OCI-LY7 (cell line): Measurements from ENCODE around the gene ZBTB20. TPM values are rescaled to one million over a fixed set of nuclear protein-coding genes. Genes with fewer than 3 reads are reported as not detected.

Experiments
- BruUV-seq: library from RNA; stranded (reverse); fragments of 400-500 nt; replicated peaks from 2 replicates; lab custom pipeline; 2021; lab: Mats Ljungman, UMichigan
- CTCF ChIA-PET: fragments of 300-600 bp; sonication (Branson Sonifier 250); formaldehyde crosslinking; loops from one replicate; lab custom pipeline; 2022; ENCODE audit warnings: antibody characterized with exemption; ENCODE audit not compliant: unreplicated experiment; lab: Charles Lee
- POLR2A ChIA-PET: fragments of 300-600 bp; sonication (Branson Sonifier 250); formaldehyde crosslinking; loops from one replicate; lab custom pipeline; 2022; ENCODE audit warnings: antibody characterized with exemption; lab: Charles Lee
- DNase-seq: peaks from one replicate; pipeline ENCODE4 v3.0.0-alpha.2; 2015; ENCODE audit warnings: low spot score
- H2AFZ ChIP-seq: fragments of 200-600 bp; sonication (generic), shearing (Covaris generic); 2 replicates; pipeline ENCODE4 v1.6.1; 2014; ENCODE audit warnings: mild to moderate bottlenecking, antibody characterized with exemption, low read length, moderate library complexity
- H3K27ac ChIP-seq: fragments of 200-600 bp; sonication (generic); 2 replicates; pipeline ENCODE4 v1.5.1; 2014; ENCODE audit warnings: mixed run types, low read depth, mild to moderate bottlenecking, moderate library complexity, low read length, inconsistent platforms; ENCODE audit not compliant: poor library complexity, severe bottlenecking
- H3K36me3 ChIP-seq: fragments of 200-600 bp; sonication (generic); 2 replicates; pipeline ENCODE4 v1.6.1; 2014; ENCODE audit warnings: mild to moderate bottlenecking, antibody characterized with exemption, low read length, moderate library complexity, mixed read lengths; ENCODE audit not compliant: insufficient read depth
- H3K4me1 ChIP-seq: fragments of 200-600 bp; sonication (generic); 2 replicates; pipeline ENCODE4 v1.5.1; 2014; ENCODE audit warnings: mild to moderate bottlenecking, low read length; ENCODE audit not compliant: insufficient read depth, poor library complexity, severe bottlenecking
- H3K4me2 ChIP-seq: fragments of 200-600 bp; sonication (generic); 2 replicates; pipeline ENCODE4 v1.6.1; 2014; ENCODE audit warnings: mild to moderate bottlenecking, low read length
- H3K4me3 ChIP-seq: fragments of 200-600 bp; sonication (generic); 2 replicates; pipeline ENCODE4 v1.5.1; 2014; ENCODE audit warnings: mild to moderate bottlenecking, low read depth, low read length; ENCODE audit not compliant: poor library complexity, severe bottlenecking
- H3K79me2 ChIP-seq: fragments of 200-600 bp; sonication (generic); 2 replicates; pipeline ENCODE4 v1.6.1; 2016; ENCODE audit warnings: low read depth, mild to moderate bottlenecking, low read length, moderate library complexity, mixed read lengths; ENCODE audit not compliant: insufficient read depth
- H3K9me2 ChIP-seq: fragments of 200-600 bp; sonication (generic); 2 replicates; pipeline ENCODE4 v1.6.1; 2016; ENCODE audit warnings: mild to moderate bottlenecking, low read length, mixed read lengths; ENCODE audit not compliant: insufficient read depth
- H3K9me3 ChIP-seq: fragments of 200-600 bp; sonication (generic); 2 replicates; pipeline ENCODE4 v1.6.1; 2014; ENCODE audit warnings: mild to moderate bottlenecking, mixed run types, low read length, mixed read lengths
- H4K20me1 ChIP-seq: fragments of 200-600 bp; sonication (generic); 2 replicates; pipeline ENCODE4 v1.6.1; 2014; ENCODE audit warnings: mild to moderate bottlenecking, antibody characterized with exemption, low read length, moderate library complexity, mixed read lengths; ENCODE audit not compliant: insufficient read depth
- EZH2phosphoT487 ChIP-seq: fragments of 200-600 bp; sonication (generic); IDR thresholded peaks from 2 replicates; pipeline ENCODE4 v1.6.1; 2018; ENCODE audit warnings: low read depth, borderline replicate concordance, mild to moderate bottlenecking, mixed run types, antibody characterized with exemption, low read length, moderate library complexity, mixed read lengths
- intact Hi-C: fragments of 100-400 bp; cut with micrococcal nuclease; formaldehyde crosslinking; loops from one replicate; pipeline ENCODE4 v1.10.0; 2022; ENCODE audit not compliant: unreplicated experiment
- total RNA-seq, 2 experiments: library from RNA; depleted of rRNA in 1 of 2; stranded (reverse); fragments of >200 nt in 1 of 2; shearing (Covaris generic) in 1 of 2; gene quantifications; 2 replicates each; pipeline ENCODE4 v1.2.3, GENCODE V29; 2014 to 2022
- TF ChIP-seq, protein P1 (sequence below): fragments of 200-600 bp; sonication (generic); conservative IDR thresholded peaks from 2 replicates; pipeline ENCODE4 v1.5.1; 2014; ENCODE audit warnings: mild to moderate bottlenecking, antibody characterized with exemption, low read length, moderate library complexity, mixed read lengths

Gene ZBTB20
- total RNA-seq, 2 experiments from 2014 or later, result 5.5 to 11.8 TPM

DNA sequence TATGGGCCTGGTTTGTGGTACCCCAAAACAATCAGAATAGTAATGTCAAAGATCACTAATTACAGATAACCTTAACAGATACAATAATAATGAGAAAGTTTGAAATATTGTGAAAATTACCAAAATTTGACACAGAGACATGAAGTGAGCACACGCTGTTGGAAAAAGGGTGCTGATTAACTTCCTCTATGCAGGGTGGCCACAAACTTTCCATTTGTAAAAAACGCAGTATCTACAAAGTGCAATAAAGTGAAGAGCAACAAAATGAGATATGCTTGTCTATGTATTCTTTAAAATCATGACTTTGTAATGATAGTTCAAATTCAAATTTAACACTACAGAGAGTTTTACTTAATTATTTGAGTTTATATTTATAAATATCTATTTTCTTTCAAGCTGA, 860.8 kb downstream of the ZBTB20 start:
- Histone ChIP-seq H3K9me2 (no peaks in the 10 kb centered on the region), H3K79me2 (no peaks in the 10 kb centered on the region), H4K20me1 (no peaks in the 10 kb centered on the region), H2AFZ (no peak overlapping the region), H3K9me3 (no peaks in the 10 kb centered on the region), H3K27ac (no peak overlapping the region), H3K36me3 (no peaks in the 10 kb centered on the region), H3K4me1 (peaks cover 3% of the 10 kb centered on the region), H3K4me2 (no peak overlapping the region), H3K4me3 (no peak overlapping the region)
- DNase-seq, result no peak
- TF ChIP-seq EZH2phosphoT487, result no peak
- TF ChIP-seq, protein P1, sequence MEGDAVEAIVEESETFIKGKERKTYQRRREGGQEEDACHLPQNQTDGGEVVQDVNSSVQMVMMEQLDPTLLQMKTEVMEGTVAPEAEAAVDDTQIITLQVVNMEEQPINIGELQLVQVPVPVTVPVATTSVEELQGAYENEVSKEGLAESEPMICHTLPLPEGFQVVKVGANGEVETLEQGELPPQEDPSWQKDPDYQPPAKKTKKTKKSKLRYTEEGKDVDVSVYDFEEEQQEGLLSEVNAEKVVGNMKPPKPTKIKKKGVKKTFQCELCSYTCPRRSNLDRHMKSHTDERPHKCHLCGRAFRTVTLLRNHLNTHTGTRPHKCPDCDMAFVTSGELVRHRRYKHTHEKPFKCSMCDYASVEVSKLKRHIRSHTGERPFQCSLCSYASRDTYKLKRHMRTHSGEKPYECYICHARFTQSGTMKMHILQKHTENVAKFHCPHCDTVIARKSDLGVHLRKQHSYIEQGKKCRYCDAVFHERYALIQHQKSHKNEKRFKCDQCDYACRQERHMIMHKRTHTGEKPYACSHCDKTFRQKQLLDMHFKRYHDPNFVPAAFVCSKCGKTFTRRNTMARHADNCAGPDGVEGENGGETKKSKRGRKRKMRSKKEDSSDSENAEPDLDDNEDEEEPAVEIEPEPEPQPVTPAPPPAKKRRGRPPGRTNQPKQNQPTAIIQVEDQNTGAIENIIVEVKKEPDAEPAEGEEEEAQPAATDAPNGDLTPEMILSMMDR, result no peak
- BruUV-seq, result no TSS peak
- ChIA-PET POLR2A (no interaction called here), CTCF (no interaction called here)
- intact Hi-C loops, result no loop called here

DNA sequence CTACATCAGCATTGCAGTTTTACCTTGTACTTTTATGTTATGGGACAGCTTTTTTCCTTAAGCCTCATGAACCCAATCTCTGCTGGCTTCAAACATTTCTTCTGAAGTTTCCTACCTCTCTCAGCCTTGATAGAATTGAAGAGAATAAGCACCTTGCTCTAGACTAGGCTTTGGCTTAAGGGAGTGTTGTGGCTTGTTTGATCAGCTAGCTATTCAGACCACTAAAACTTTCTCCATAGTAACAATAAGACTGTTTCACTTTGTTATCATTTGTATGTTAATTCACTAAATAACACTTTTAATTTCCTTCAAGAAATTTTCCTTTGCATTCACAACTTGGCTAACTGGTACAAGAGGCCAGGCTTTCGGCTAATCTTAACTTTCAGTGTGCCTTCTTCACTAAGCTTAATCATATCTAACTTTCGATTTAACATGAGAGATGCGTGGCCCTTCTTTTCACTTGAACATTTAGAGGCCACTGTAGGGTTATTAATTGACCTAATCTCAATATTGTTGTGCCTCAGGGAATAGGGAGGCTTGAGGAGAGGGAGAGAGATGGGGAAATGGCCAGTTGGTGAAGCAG, 861.3 kb downstream of the ZBTB20 start:
- H3K79me2 ChIP-seq, result no peaks in the 10 kb centered on the region
- intact Hi-C loops, result no loop called here
- H4K20me1 ChIP-seq, result no peaks in the 10 kb centered on the region
- no peak overlapping the region for H2AFZ ChIP-seq
- no TSS peak for BruUV-seq
- H3K4me1 ChIP-seq, result no peaks in the 10 kb centered on the region
- no peaks in the 10 kb centered on the region for H3K36me3 ChIP-seq
- no peak overlapping the region for H3K4me2 ChIP-seq
- no peaks in the 10 kb centered on the region for H3K9me2 ChIP-seq
- no peaks in the 10 kb centered on the region for H3K9me3 ChIP-seq
- ChIA-PET CTCF (no interaction called here), POLR2A (interaction anchor here (0.8 kb wide), 1 partner anchor 141 kb away, joined by 3 read pairs; no protein-coding TSS in a partner anchor)
- DNase-seq, result no peak
- TF ChIP-seq EZH2phosphoT487, result no peak
- TF ChIP-seq, protein P1, result no peak
- no peak overlapping the region for H3K4me3 ChIP-seq
- no peak overlapping the region for H3K27ac ChIP-seq

DNA sequence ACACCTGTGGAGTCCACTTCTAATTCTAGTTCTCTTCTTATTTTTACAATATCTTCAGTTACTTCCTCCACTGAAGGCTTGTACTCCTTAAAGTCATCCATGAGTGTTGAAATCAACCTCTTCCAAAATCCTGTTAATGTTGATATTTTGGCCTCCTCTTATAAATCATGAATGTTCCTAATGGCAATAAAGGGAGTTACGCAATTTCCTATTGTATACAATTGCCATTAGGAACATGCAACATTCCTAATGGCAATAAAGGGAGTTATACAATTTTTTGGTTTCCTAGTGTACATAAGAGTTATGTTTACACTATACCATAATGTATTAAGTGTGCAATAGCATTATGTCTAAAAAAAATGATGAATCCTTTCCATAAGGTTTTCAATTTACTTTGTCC, 862.4 kb downstream of the ZBTB20 start:
- H3K36me3 ChIP-seq, result no peaks in the 10 kb centered on the region
- no peaks in the 10 kb centered on the region for H3K9me3 ChIP-seq
- no peak for TF ChIP-seq EZH2phosphoT487
- TF ChIP-seq, protein P1, result no peak
- no peak for DNase-seq
- H3K4me1 ChIP-seq, result no peaks in the 10 kb centered on the region
- H3K9me2 ChIP-seq, result no peaks in the 10 kb centered on the region
- H3K27ac ChIP-seq, result no peak overlapping the region
- H3K79me2 ChIP-seq, result no peaks in the 10 kb centered on the region
- H3K4me2 ChIP-seq, result no peak overlapping the region
- BruUV-seq, result no TSS peak
- H2AFZ ChIP-seq, result no peak overlapping the region
- ChIA-PET POLR2A (interaction anchor here (0.8 kb wide), 1 partner anchor 140 kb away, joined by 3 read pairs; no protein-coding TSS in a partner anchor), CTCF (no interaction called here)
- no peak overlapping the region for H3K4me3 ChIP-seq
- intact Hi-C loops, result no loop called here
- H4K20me1 ChIP-seq, result no peaks in the 10 kb centered on the region
